GM10248 (cell line): ENCODE data around the gene AMELX.

ENCODE experiments used
- CTCF ChIA-PET: fragments of 300-600 bp; sonication (Branson Sonifier 250); formaldehyde crosslinking; extraction: SDS; loops from one replicate; lab custom pipeline; 2021; ENCODE audit warnings: antibody characterized with exemption; lab: Yijun Ruan, JAX
- POLR2A ChIA-PET: fragments of 350-650 bp; sonication (Branson Sonifier 250); formaldehyde crosslinking; extraction: SDS; loops from one replicate; lab custom pipeline; 2020; ENCODE audit warnings: antibody characterized with exemption; lab: Yijun Ruan, JAX
- DNase-seq: peaks from one replicate; pipeline ENCODE4 v3.0.0; 2012; ENCODE audit errors: extremely low spot score
- CTCF ChIP-seq: IDR thresholded peaks from 2 replicates; pipeline ENCODE4 v1.5.1; 2012; ENCODE audit warnings: mild to moderate bottlenecking, low read depth; ENCODE audit errors: extremely low read depth, missing control alignments, control extremely low read depth

Gene AMELX

GRCh38 chrX:11293113-11293512 is at the start of gene AMELX:
Gene AMELX, plus strand, starts transcription at chrX:11293413. Its CDS starts 1,376 bp downstream, at chrX:11294789.
- no peak for TF ChIP-seq CTCF
- DNase-seq = no peak
- ChIA-PET POLR2A (no interaction called here), CTCF (no interaction called here)

GRCh38 chrX:11244636-11245035 is 48.6 kb upstream of the AMELX start:
- no peak for TF ChIP-seq CTCF
- ChIA-PET CTCF (interaction anchor here (2.6 kb wide), 1 partner anchor 11 kb away, joined by 9 read pairs; no protein-coding TSS in a partner anchor), POLR2A (no interaction called here)
- no peak for DNase-seq

GRCh38 chrX:11254417-11255109 is 38.6 kb upstream of the AMELX start:
- ChIA-PET POLR2A (no interaction called here), CTCF (interaction anchor here (1.6 to 2.9 kb wide), 2 partner anchors 9 to 25 kb away, joined by 3 to 9 read pairs; no protein-coding TSS in a partner anchor)
- DNase-seq = no peak
- TF ChIP-seq CTCF = no peak

GRCh38 chrX:11257290-11257689 is 35.9 kb upstream of the AMELX start:
- no peak for DNase-seq
- ChIA-PET CTCF (no interaction called here), POLR2A (no interaction called here)
- no peak for TF ChIP-seq CTCF

GRCh38 chrX:11257711-11258110 is 35.5 kb upstream of the AMELX start:
- no peak for DNase-seq
- ChIA-PET POLR2A (no interaction called here), CTCF (no interaction called here)
- TF ChIP-seq CTCF = no peak

- DNase-seq = no peak
- no peak for TF ChIP-seq CTCF
- POLR2A ChIA-PET = no interaction called here
- CTCF ChIA-PET = no interaction called here
Observed at GRCh38 chrX:11259437-11259836, 33.8 kb upstream of the AMELX start.

GRCh38 chrX:11261260-11261659 is 32.0 kb upstream of the AMELX start:
- ChIA-PET CTCF (no interaction called here), POLR2A (no interaction called here)
- DNase-seq = no peak
- no peak for TF ChIP-seq CTCF
